GM12875 (cell line): ENCODE measurements around the gene SEMA5A.
A peak's percentile ranks its signal among the peaks of the same experiment; 100 is the strongest.

Experiments
- H3K4me3 ChIP-seq: one replicate; pipeline ENCODE4 v1.5.1; 2011; ENCODE audit warnings: low read depth, low read length, control low read depth
- CTCF ChIP-seq: IDR thresholded peaks from 2 replicates; pipeline ENCODE4 v1.5.1; 2011; ENCODE audit warnings: low read depth, mild to moderate bottlenecking, control low read depth, inconsistent platforms, low read length, moderate library complexity, borderline replicate concordance; ENCODE audit not compliant: insufficient read depth

The SEMA5A gene

GRCh38 chr5:9376363-9377117 is 169.3 kb downstream of the SEMA5A start:
- TF ChIP-seq CTCF, result no peak
- H3K4me3 ChIP-seq, result no peak overlapping the region

- no peak overlapping the region for H3K4me3 ChIP-seq
- TF ChIP-seq CTCF, result no peak
Observed at GRCh38 chr5:9375756-9376155, 170.1 kb downstream of the SEMA5A start.

- TF ChIP-seq CTCF, result no peak
- no peak overlapping the region for H3K4me3 ChIP-seq
Observed at GRCh38 chr5:9374025-9374424, 171.8 kb downstream of the SEMA5A start.

- no peak overlapping the region for H3K4me3 ChIP-seq
- TF ChIP-seq CTCF, result no peak
Observed at GRCh38 chr5:9373571-9373970, 172.3 kb downstream of the SEMA5A start.

GRCh38 chr5:9370256-9370655 is 175.6 kb downstream of the SEMA5A start:
- H3K4me3 ChIP-seq, result no peak overlapping the region
- no peak for TF ChIP-seq CTCF

GRCh38 chr5:9365512-9365911 is 180.4 kb downstream of the SEMA5A start:
- TF ChIP-seq CTCF, result 0 out of 2 replicates have a peak, but pooled peaks have one; percentile 5
- H3K4me3 ChIP-seq, result no peak overlapping the region

- TF ChIP-seq CTCF, result no peak
- H3K4me3 ChIP-seq, result no peak overlapping the region
Observed at GRCh38 chr5:9363449-9363848, 182.4 kb downstream of the SEMA5A start.
